ENCODE results near the gene GNLY.
A peak's percentile ranks its signal among the peaks of the same experiment; 100 is the strongest.
"Not testable (repeated sequence)": the region's sequence is repeated elsewhere in the genome, so short reads cannot be mapped to it uniquely, and the experiment has no call there.

GNLY gene

GRCh38 chr2:85710687-85711577, 16.8 kb downstream of the GNLY start:
- DNase-seq (ENCODE audit: low read depth): peak; percentile 62

- no peak for DNase-seq (ENCODE audit: low read depth)
These were observed 17.5 kb downstream of the GNLY start for GRCh38 chr2:85711578-85712060.

GRCh38 chr2:85712336-85712735, 18.2 kb downstream of the GNLY start:
- DNase-seq (ENCODE audit: low read depth): no peak

GRCh38 chr2:85712849-85713612, 18.9 kb downstream of the GNLY start:
- no peak for DNase-seq (ENCODE audit: low read depth)

- no peak for DNase-seq (ENCODE audit: low read depth)
These were observed 19.7 kb downstream of the GNLY start for GRCh38 chr2:85713836-85714235.

GRCh38 chr2:85714421-85714820, 20.3 kb downstream of the GNLY start:
- not testable (repeated sequence) for DNase-seq (ENCODE audit: low read depth)

- DNase-seq (ENCODE audit: low read depth): no peak
These were observed 20.7 kb downstream of the GNLY start for GRCh38 chr2:85714841-85715240.

- DNase-seq (ENCODE audit: low read depth): no peak
These were observed 22.3 kb downstream of the GNLY start for GRCh38 chr2:85716346-85716914.

- DNase-seq (ENCODE audit: low read depth): no peak
These were observed 23.3 kb downstream of the GNLY start for GRCh38 chr2:85717308-85718008.

GRCh38 chr2:85718009-85718391, 23.8 kb downstream of the GNLY start:
- no peak for DNase-seq (ENCODE audit: low read depth)

GRCh38 chr2:85718885-85719492, 24.8 kb downstream of the GNLY start:
- DNase-seq (ENCODE audit: low read depth): no peak

GRCh38 chr2:85719609-85720240, 25.6 kb downstream of the GNLY start:
- no peak for DNase-seq (ENCODE audit: low read depth)

- DNase-seq (ENCODE audit: low read depth): no peak
These were observed 26.4 kb downstream of the GNLY start for GRCh38 chr2:85720533-85720932.

- DNase-seq (ENCODE audit: low read depth): no peak
These were observed 27.5 kb downstream of the GNLY start for GRCh38 chr2:85721641-85722040.

- DNase-seq (ENCODE audit: low read depth): no peak
These were observed 28.4 kb downstream of the GNLY start for GRCh38 chr2:85722519-85722918.

- no peak for DNase-seq (ENCODE audit: low read depth)
These were observed 29.7 kb downstream of the GNLY start for GRCh38 chr2:85723707-85724360.

- DNase-seq (ENCODE audit: low read depth): no peak
These were observed 30.6 kb downstream of the GNLY start for GRCh38 chr2:85724731-85725181.

GRCh38 chr2:85725451-85725850, 31.3 kb downstream of the GNLY start:
- no peak for DNase-seq (ENCODE audit: low read depth)

- no peak for DNase-seq (ENCODE audit: low read depth)
These were observed 33.6 kb downstream of the GNLY start for GRCh38 chr2:85727798-85728197.

GRCh38 chr2:85728342-85728741, 34.2 kb downstream of the GNLY start:
- DNase-seq (ENCODE audit: low read depth): no peak

Data from CMK (cell line).